Esophagus squamous epithelium (tissue), 4 donors: ENCODE measurements around the gene COL1A1.

Source experiments
- CTCF ChIP-seq, 6 experiments: fragments of 450-650 bp in 4 of 6; fragments of 200-600 bp in 2 of 6; sonication (generic) in 2 of 6; IDR thresholded peaks; one replicate each; pipeline ENCODE4 v1.5.1; 2016 to 2019; ENCODE audit warnings: antibody characterized with exemption in 6 of 6, mild to moderate bottlenecking in 4 of 6, moderate library complexity in 4 of 6
- POLR2A ChIP-seq, 4 donors: fragments of 450-650 bp; IDR thresholded peaks; one replicate each; pipeline ENCODE4 v1.6.1; 2017; ENCODE audit warnings: antibody characterized with exemption in 4 of 4, mild to moderate bottlenecking in 4 of 4, moderate library complexity in 3 of 4

- no peak for TF ChIP-seq CTCF (IDR thresholded peaks at IDR 0.05)
- no peak for TF ChIP-seq POLR2A (IDR thresholded peaks at IDR 0.05)
These were observed 3.9 kb upstream of the COL1A1 start for GRCh38 chr17:50205111-50205962.
